Heart left ventricle (tissue), 16 donors: Measurements from ENCODE around the gene CFAP46. TPM values are rescaled to one million over a fixed set of nuclear protein-coding genes. Genes with fewer than 3 reads are reported as not detected.
A peak's percentile ranks its signal among the peaks of the same experiment; 100 is the strongest.

ENCODE experiments used
- ATAC-seq, 4 donors: fragments of 200-7000 bp; cut with Tn5 transposase; one replicate each; pipeline ENCODE4 v1.9.1; 2020 to 2022; ENCODE audit warnings: moderate library complexity in 4 of 4, mild to moderate bottlenecking in 3 of 4, moderate number of reproducible peaks in 1 of 4
- DNase-seq, 5 donors: peaks; one replicate each; pipeline ENCODE4 v3.0.0-alpha.2; 2020
- H3K27ac ChIP-seq, 12 donors: fragments of 200-600 bp; sonication (generic) in 4 of 12; one replicate each; pipeline versions ENCODE4 v1.5.0 to v1.8.0; 2016 to 2022; ENCODE audit warnings: mild to moderate bottlenecking in 2 of 12
- H3K27me3 ChIP-seq, 9 donors: fragments of 200-600 bp; sonication (generic) in 2 of 9; one replicate each; pipeline versions ENCODE4 v1.5.1 to v1.8.0; 2016 to 2022; ENCODE audit warnings: mild to moderate bottlenecking in 3 of 9
- H3K36me3 ChIP-seq, 9 donors: fragments of 200-600 bp; sonication (generic) in 2 of 9; one replicate each; pipeline versions ENCODE4 v1.5.0 to v1.8.0; 2018 to 2022; ENCODE audit warnings: mild to moderate bottlenecking in 2 of 9
- H3K4me1 ChIP-seq, 12 donors: fragments of 200-600 bp; sonication (generic) in 4 of 12; one replicate each; pipeline versions ENCODE4 v1.5.0 to v1.8.0; 2016 to 2022; ENCODE audit warnings: mild to moderate bottlenecking in 3 of 12
- H3K4me3 ChIP-seq, 12 donors: fragments of 200-600 bp; sonication (generic) in 4 of 12; one replicate each; pipeline versions ENCODE4 v1.5.0 to v1.8.0; 2017 to 2022; ENCODE audit warnings: mild to moderate bottlenecking in 9 of 12, moderate library complexity in 4 of 12
- H3K9me3 ChIP-seq, 12 donors: fragments of 200-600 bp; sonication (generic) in 4 of 12; one replicate each; pipeline versions ENCODE4 v1.5.0 to v1.8.0; 2016 to 2022; ENCODE audit warnings: mild to moderate bottlenecking in 1 of 12
- CTCF ChIP-seq, 12 donors: fragments of 200-600 bp; sonication (generic) in 4 of 12; IDR thresholded peaks; one replicate each; pipeline versions ENCODE4 v1.5.0 to v1.8.0; 2018 to 2022; ENCODE audit warnings: antibody characterized with exemption in 12 of 12, mild to moderate bottlenecking in 5 of 12
- POLR2A ChIP-seq, 2 donors: fragments of 450-650 bp; IDR thresholded peaks; one replicate each; pipeline ENCODE4 v1.6.1; 2017; ENCODE audit warnings: antibody characterized with exemption in 2 of 2, mild to moderate bottlenecking in 2 of 2, moderate library complexity in 2 of 2
- WGBS, 4 donors: extraction: QIAGEN DNeasy Blood & Tissue Kit in 2 of 4; methylation state at CpG; one replicate each; pipeline versions ENCODE4 v1.1.5 to v1.1.7; 2013 to 2018; 5-methylcytosine and 5-hydroxymethylcytosine counted together
- intact Hi-C, 10 donors: fragments of 100-400 bp; cut with DNase I; formaldehyde crosslinking; loops; one replicate each; pipeline versions ENCODE4 v1.11.1 to v1.14.2; 2022
- polyA plus RNA-seq, 2 donors: library from polyadenylated mRNA; stranded (reverse); fragments of 200-250 nt; gene quantifications; one replicate each; pipeline ENCODE4 v1.2.3, GENCODE V29; 2013
- total RNA-seq, 9 donors: library from RNA; depleted of rRNA in 2 of 9; stranded (reverse); fragments of >200 nt in 2 of 9; fragmentation: NEBNext Ultra II Directional in 3 of 9; extraction: Animal tissue kit (Norgen Biotek cat#: 25700) in 3 of 9; gene quantifications; one replicate each; pipeline versions ENCODE4 v1.1.0 to v1.2.4, GENCODE V29; 2016 to 2023
- donor health status: ischemic (EF 13 %, LVEDD 7.1; RV severe dilation, severe dysfunction).
- donor health status: healthy with polysubstance abuse.
- donor health status: DM: no; HTN: yes; CAD: no.
- donor health status: DM: no; HTN: no; CAD: no.
- donor health status: ischemic (EF 25% LVEDD 6.9; RV normal size, moderate dysfunction).
- donor health status: ischemic (EF 25% LVEDD 5.7; RV mildly dilated, moderate dysfunction).
- donor health status: healthy.
- donor health status: DM: yes; HTN: yes; CAD: no.
- donor health status: ischemic (EF 35%, LVEDD 5.7; RV mildly dilated, moderate dysfunction).
- donor health status: nonischemic (EF 11% LVEDD 7.7; RV severe dilation, severe dysfunction).
- donor health status: DM: yes; HTN: yes; CAD: no.
- donor health status: PGD.
- donor health status: ischemic (EF 29% LVEDD 5.4; RV normal size, mild dysfunction).
- donor health status: nonischemic (EF 23%, LVEDD 6.1; RV moderate dilation, normal function).

CFAP46 gene
- total and polyA plus RNA-seq, 11 donors: 0.61 to 1.8 (median 0.95) TPM

GRCh38 chr10:132806561-132807003 lies 135.8 kb downstream of the CFAP46 start:
- WGBS, 4 donors: 76 to 84% (median 78%) methylated on average over 23 to 25 of the region's 25 CpGs
- peaks cover 0 to 6% (median 2%) of the 10 kb centered on the region in 12 donors for H3K9me3 ChIP-seq
- no peaks in the 10 kb centered on the region for H3K4me1 ChIP-seq
- H3K36me3 ChIP-seq: no peaks in the 10 kb centered on the region
- intact Hi-C loops: no loop called here
- no peak overlapping the region for H3K4me3 ChIP-seq
- DNase-seq: peak in 1 of 5 donors; percentile 14
- TF ChIP-seq CTCF (IDR thresholded peaks at IDR 0.05) (no peak), POLR2A (IDR thresholded peaks at IDR 0.05) (no peak)
- H3K27me3 ChIP-seq: peaks cover 0 to 15% (median 4%) of the 10 kb centered on the region in 9 donors
- H3K27ac ChIP-seq: no peak overlapping the region
- no peak for ATAC-seq

GRCh38 chr10:132806110-132806509 lies 136.3 kb downstream of the CFAP46 start:
- intact Hi-C loops: no loop called here
- DNase-seq (no peak), ATAC-seq (no peak)
- Histone ChIP-seq H3K36me3 (no peaks in the 10 kb centered on the region), H3K4me1 (no peaks in the 10 kb centered on the region), H3K9me3 (peaks cover 0 to 7% (median 2%) of the 10 kb centered on the region in 12 donors), H3K4me3 (no peak overlapping the region), H3K27me3 (peaks cover 0 to 11% (median 3%) of the 10 kb centered on the region in 9 donors), H3K27ac (no peak overlapping the region)
- TF ChIP-seq POLR2A (IDR thresholded peaks at IDR 0.05) (no peak), CTCF (IDR thresholded peaks at IDR 0.05) (no peak)
- WGBS, 4 donors: 58 to 63% (median 62%) methylated on average over 7 of the region's 7 CpGs

- no peaks in the 10 kb centered on the region for H3K4me1 ChIP-seq
- peaks cover 0 to 7% (median 3%) of the 10 kb centered on the region in 9 donors for H3K27me3 ChIP-seq
- H3K36me3 ChIP-seq: no peaks in the 10 kb centered on the region
- peaks cover 0 to 7% (median 2%) of the 10 kb centered on the region in 12 donors for H3K9me3 ChIP-seq
- no peak for DNase-seq
- whole genome bisulfite sequencing, 4 donors: 48 to 53% (median 50%) methylated on average over 19 to 21 of the region's 21 CpGs
- H3K27ac ChIP-seq: no peak overlapping the region
- ATAC-seq: no peak
- intact Hi-C loops: no loop called here
- no peak for TF ChIP-seq POLR2A (IDR thresholded peaks at IDR 0.05)
- TF ChIP-seq CTCF (IDR thresholded peaks at IDR 0.05): no peak
- no peak overlapping the region for H3K4me3 ChIP-seq
These were observed 136.8 kb downstream of the CFAP46 start for GRCh38 chr10:132805599-132805998.

GRCh38 chr10:132804785-132805426 lies 137.5 kb downstream of the CFAP46 start:
- intact Hi-C loops: no loop called here
- Histone ChIP-seq H3K27me3 (peaks cover 0 to 6% (median 0%) of the 10 kb centered on the region in 9 donors), H3K4me1 (no peaks in the 10 kb centered on the region), H3K4me3 (no peak overlapping the region), H3K36me3 (no peaks in the 10 kb centered on the region), H3K9me3 (peaks cover 0 to 7% (median 2%) of the 10 kb centered on the region in 12 donors), H3K27ac (no peak overlapping the region)
- no peak for ATAC-seq
- WGBS, 4 donors: 68 to 81% (median 73%) methylated on average over 18 to 23 of the region's 23 CpGs
- peak in 2 of 5 donors; percentile 2 to 18 for DNase-seq
- TF ChIP-seq CTCF (IDR thresholded peaks at IDR 0.05) (no peak), POLR2A (IDR thresholded peaks at IDR 0.05) (no peak)
